ENCODE data around the gene TMEM69.

- TF ChIP-seq CTCF (IDR thresholded peaks at IDR 0.05) (no peak), POLR2A (IDR thresholded peaks at IDR 0.05) (no peak)
Observed at GRCh38 chr1:45677751-45678245, 10.2 kb upstream of the TMEM69 start.

Data from uterus (tissue), 2 donors.